IMR-90 (cell line): Measurements from ENCODE around the gene FRMD3. TPM values are rescaled to one million over a fixed set of nuclear protein-coding genes. Genes with fewer than 3 reads are reported as not detected.

Experiments used
- ATAC-seq: fragments of 200-7000 bp; cut with Tn5 transposase; 2 replicates; pipeline ENCODE4 v1.9.1; 2020; ENCODE audit warnings: low read depth, mild to moderate bottlenecking, moderate library complexity
- BruUV-seq: library from RNA; stranded (reverse); fragments of 400-500 nt; replicated peaks from 2 replicates; lab custom pipeline; 2021; lab: Mats Ljungman, UMichigan
- CTCF ChIA-PET: fragments of 300-600 bp; formaldehyde crosslinking; extraction: SDS; loops from one replicate; lab custom pipeline; 2021; ENCODE audit warnings: antibody characterized with exemption; lab: Yijun Ruan, JAX
- POLR2A ChIA-PET: fragments of 300-600 bp; sonication (Branson Sonifier 250); formaldehyde crosslinking; loops from one replicate; lab custom pipeline; 2022; ENCODE audit warnings: antibody characterized with exemption; ENCODE audit not compliant: unreplicated experiment; lab: Charles Lee
- DNase-seq: peaks from one replicate; pipeline ENCODE4 v3.0.0; 2013
- H2AFZ ChIP-seq: replicated peaks from 2 replicates; pipeline ENCODE3; 2013; ENCODE audit warnings: low read length, mild to moderate bottlenecking; ENCODE audit not compliant: poor library complexity
- H2AK5ac ChIP-seq: 2 replicates; pipeline ENCODE4 v1.6.1; 2013; ENCODE audit warnings: low read depth, low read length, inconsistent platforms
- H2AK9ac ChIP-seq: replicated peaks from 2 replicates; pipeline ENCODE3; 2013; ENCODE audit warnings: mild to moderate bottlenecking, low read depth, low read length, moderate library complexity; ENCODE audit not compliant: poor library complexity
- H2BK120ac ChIP-seq: 2 replicates; pipeline ENCODE4 v1.6.1; 2013; ENCODE audit warnings: low read depth, low read length, inconsistent platforms
- H2BK15ac ChIP-seq: 3 replicates; pipeline ENCODE4 v1.6.1; 2013; ENCODE audit warnings: low read depth, low read length, inconsistent platforms
- H2BK20ac ChIP-seq: 2 replicates; pipeline ENCODE4 v1.6.1; 2013; ENCODE audit warnings: low read depth, mild to moderate bottlenecking, inconsistent platforms, low read length, moderate library complexity
- H2BK5ac ChIP-seq: 2 replicates; pipeline ENCODE4 v1.6.1; 2013; ENCODE audit warnings: mild to moderate bottlenecking, low read depth, low read length, inconsistent platforms; ENCODE audit not compliant: poor library complexity, severe bottlenecking
- H3K14ac ChIP-seq: replicated peaks from 2 replicates; pipeline ENCODE4 v1.6.1; 2013; ENCODE audit warnings: low read depth, low read length, inconsistent platforms
- H3K18ac ChIP-seq: 2 replicates; pipeline ENCODE4 v1.6.1; 2013; ENCODE audit warnings: low read depth, low read length, control low read depth
- H3K23ac ChIP-seq: 2 replicates; pipeline ENCODE4 v1.6.1; 2013; ENCODE audit warnings: low read depth, low read length, inconsistent platforms
- H3K27ac ChIP-seq: 2 replicates; pipeline ENCODE4 v1.5.1; 2013; ENCODE audit warnings: mild to moderate bottlenecking, control low read depth, low read length; ENCODE audit not compliant: insufficient read depth
- H3K27me3 ChIP-seq: 2 replicates; pipeline ENCODE4 v1.6.1; 2013; ENCODE audit warnings: low read length; ENCODE audit not compliant: control insufficient read depth, insufficient read depth
- H3K36me3 ChIP-seq: 2 replicates; pipeline ENCODE4 v1.6.1; 2013; ENCODE audit warnings: low read length, mixed read lengths; ENCODE audit not compliant: control insufficient read depth, insufficient read depth
- H3K4ac ChIP-seq: 2 replicates; pipeline ENCODE4 v1.6.1; 2013; ENCODE audit warnings: low read depth, low read length, inconsistent platforms
- H3K4me1 ChIP-seq: 2 replicates; pipeline ENCODE4 v1.6.1; 2013; ENCODE audit warnings: low read length, mixed read lengths; ENCODE audit not compliant: control insufficient read depth, insufficient read depth
- H3K4me2 ChIP-seq: 2 replicates; pipeline ENCODE4 v1.6.1; 2013; ENCODE audit warnings: low read depth, mild to moderate bottlenecking, control low read depth, low read length, moderate library complexity
- H3K4me3 ChIP-seq: 2 replicates; pipeline ENCODE4 v1.5.1; 2013; ENCODE audit warnings: low read depth, mild to moderate bottlenecking, control low read depth, low read length, moderate library complexity; ENCODE audit not compliant: insufficient read depth
- H3K56ac ChIP-seq: 2 replicates; pipeline ENCODE4 v1.6.1; 2013; ENCODE audit warnings: low read length, inconsistent platforms; ENCODE audit not compliant: insufficient read depth; ENCODE audit errors: extremely low read depth
- H3K79me1 ChIP-seq, 2 experiments: 2 replicates each; pipeline ENCODE4 v1.6.1; 2013; ENCODE audit warnings: low read length in 2 of 2, inconsistent platforms in 1 of 2, low read depth in 1 of 2
- H3K9ac ChIP-seq: 2 replicates; pipeline ENCODE4 v1.6.1; 2013; ENCODE audit warnings: low read depth, low read length, control low read depth
- H3K9me1 ChIP-seq: 2 replicates; pipeline ENCODE4 v1.6.1; 2013; ENCODE audit warnings: low read length, inconsistent platforms; ENCODE audit not compliant: insufficient read depth
- H3K9me3 ChIP-seq: 2 replicates; pipeline ENCODE4 v1.6.1; 2013; ENCODE audit warnings: low read length; ENCODE audit not compliant: control insufficient read depth, insufficient read depth
- H4K20me1 ChIP-seq: 2 replicates; pipeline ENCODE4 v1.6.1; 2013; ENCODE audit warnings: low read length, inconsistent platforms; ENCODE audit not compliant: insufficient read depth
- H4K5ac ChIP-seq: 2 replicates; pipeline ENCODE4 v1.6.1; 2013; ENCODE audit warnings: mild to moderate bottlenecking, low read depth, low read length, control low read depth
- H4K8ac ChIP-seq, 2 experiments: 2 replicates each; pipeline ENCODE4 v1.6.1; 2013; ENCODE audit warnings: low read depth in 2 of 2, low read length in 2 of 2, control low read depth in 1 of 2, inconsistent platforms in 1 of 2
- H4K91ac ChIP-seq: 2 replicates; pipeline ENCODE4 v1.6.1; 2013; ENCODE audit warnings: low read depth, low read length, inconsistent platforms; ENCODE audit not compliant: insufficient read depth
- BHLHE40 ChIP-seq: fragments of 150-350 bp; IDR thresholded peaks from 2 replicates; pipeline ENCODE4 v1.6.1; 2016; ENCODE audit warnings: mild to moderate bottlenecking, low read depth, low read length
- CEBPB ChIP-seq: IDR thresholded peaks from 2 replicates; pipeline ENCODE4 v1.6.1; 2012; ENCODE audit warnings: low read depth, low read length, improper control_type of control experiment
- CTCF ChIP-seq: conservative IDR thresholded peaks from 2 replicates; pipeline ENCODE4 v1.5.1; 2012; ENCODE audit warnings: mild to moderate bottlenecking, low read depth, low read length, improper control_type of control experiment
- FOS ChIP-seq: fragments of 150-350 bp; IDR thresholded peaks from 2 replicates; pipeline ENCODE4 v1.6.1; 2016; ENCODE audit warnings: low read depth, low read length
- MAZ ChIP-seq: IDR thresholded peaks from 2 replicates; pipeline ENCODE4 v1.6.1; 2012; ENCODE audit warnings: low read depth, mild to moderate bottlenecking, low read length, improper control_type of control experiment, moderate library complexity, borderline replicate concordance
- MXI1 ChIP-seq: IDR thresholded peaks from 2 replicates; pipeline ENCODE4 v1.6.1; 2012; ENCODE audit warnings: low read depth, mild to moderate bottlenecking, low read length, moderate library complexity, borderline replicate concordance
- POLR2A ChIP-seq: IDR thresholded peaks from 2 replicates; pipeline ENCODE4 v1.6.1; 2012; ENCODE audit warnings: mild to moderate bottlenecking, low read depth, low read length
- RCOR1 ChIP-seq: IDR thresholded peaks from 2 replicates; pipeline ENCODE4 v1.6.1; 2012; ENCODE audit warnings: mild to moderate bottlenecking, low read length, improper control_type of control experiment; ENCODE audit not compliant: insufficient replicate concordance
- USF2 ChIP-seq: fragments of 150-350 bp; IDR thresholded peaks from 2 replicates; pipeline ENCODE4 v1.6.1; 2017; ENCODE audit warnings: mild to moderate bottlenecking, antibody characterized with exemption, low read length, low read depth
- WGBS, 2 experiments: methylation state at CpG; one replicate each; pipeline versions ENCODE4 v1.1.5 to v1.1.7; 2013; ENCODE audit warnings: missing lambda C conversion rate in 2 of 2; ENCODE audit not compliant: insufficient read length in 1 of 2; ENCODE audit errors: extremely low coverage in 2 of 2; 5-methylcytosine and 5-hydroxymethylcytosine counted together
- dilution Hi-C: fragments of 300-500 bp; cut with HindIII; formaldehyde crosslinking; loops from one replicate; pipeline ENCODE4 v1.14.3; 2018; ENCODE audit warnings: low sequenced_read_pairs; ENCODE audit not compliant: unreplicated experiment
- in situ Hi-C: fragments of 300-500 bp; cut with MboI; formaldehyde crosslinking; loops from 3 replicates; pipeline ENCODE4 v1.14.3; 2019; ENCODE audit warnings: low sequenced_read_pairs, inconsistent platforms, mixed read lengths
- intact Hi-C: fragments of 100-400 bp; cut with micrococcal nuclease; formaldehyde crosslinking; loops from 2 replicates; pipeline ENCODE4 v1.10.0; 2022
- polyA plus RNA-seq, 3 experiments: library from polyadenylated mRNA; depleted of rRNA; stranded (reverse); fragments of >200 nt; gene quantifications; 2 replicates each; pipeline ENCODE4 v1.2.3, GENCODE V29; 2012; ENCODE audit warnings: low replicate concordance in 1 of 3
- total RNA-seq: library from RNA; depleted of rRNA; stranded (reverse); fragments of >200 nt; gene quantifications from 2 replicates; pipeline ENCODE4 v1.2.3, GENCODE V29; 2012

FRMD3 gene
- total and polyA plus RNA-seq, 2 of the 4 experiments (the other 2 are of a cell fraction) = 0.02 to 0.18 TPM

- no peak overlapping the region for H4K5ac ChIP-seq
- intact Hi-C loops = no loop called here
Measured at GRCh38 chr9:83259558-83259957, 278.6 kb downstream of the FRMD3 start.

More at GRCh38 chr9:83259558-83259957, 278.6 kb downstream of the FRMD3 start:
- ChIA-PET CTCF (no interaction called here), POLR2A (no interaction called here)
- no CpG with 5 or more reads among the region's 1 CpG for WGBS, 2 experiments
- H3K4me2 ChIP-seq = no peak overlapping the region
- no peak overlapping the region for H3K27ac ChIP-seq
- no peaks in the 10 kb centered on the region for H3K36me3 ChIP-seq
- H3K18ac ChIP-seq = no peak overlapping the region
- TF ChIP-seq CEBPB (no peak), CTCF (no peak), RCOR1 (no peak), USF2 (no peak), FOS (no peak), MXI1 (no peak), BHLHE40 (no peak), POLR2A (no peak), MAZ (no peak)
- H3K79me1 ChIP-seq = no peaks in the 10 kb centered on the region
- no peak overlapping the region for H3K23ac ChIP-seq
- H3K9me3 ChIP-seq = no peaks in the 10 kb centered on the region; the same call in 1 of the 2 replicates
- no peak overlapping the region for H2AK5ac ChIP-seq
- no peak overlapping the region for H4K8ac ChIP-seq
- no peaks in the 10 kb centered on the region for H3K4me1 ChIP-seq
- H3K9ac ChIP-seq = no peak overlapping the region
- H2AFZ ChIP-seq = no peak overlapping the region
- no peak for ATAC-seq
- no peak overlapping the region for H2AK9ac ChIP-seq
- H4K20me1 ChIP-seq = no peaks in the 10 kb centered on the region
- H3K56ac ChIP-seq = no peak overlapping the region
- in situ Hi-C loops (no loop called here), dilution Hi-C loops (no loop called here)
- H4K91ac ChIP-seq = no peak overlapping the region
- no peak overlapping the region for H2BK120ac ChIP-seq
- H3K27me3 ChIP-seq = no peaks in the 10 kb centered on the region
- no peak overlapping the region for H2BK15ac ChIP-seq
- H3K4ac ChIP-seq = no peak overlapping the region
- no peak overlapping the region for H3K4me3 ChIP-seq
- H2BK5ac ChIP-seq = no peak overlapping the region
- DNase-seq = no peak
- H3K14ac ChIP-seq = no peak overlapping the region
- BruUV-seq = no TSS peak
- no peak overlapping the region for H2BK20ac ChIP-seq
- no peaks in the 10 kb centered on the region for H3K9me1 ChIP-seq
